Stimulated activated naive CD4-positive, alpha-beta T cell treated with Interleukin-2 at 50 U/mL for 16 hours (primary cell): Measurements from ENCODE around the gene SYMPK.

Experiments
- DNase-seq: peaks from one replicate; lab custom pipeline; 2025; lab: John Stamatoyannopoulos, UW

Gene SYMPK

GRCh38 chr19:45866400-45867176, 3.6 kb upstream of the SYMPK start:
- DNase-seq: no peak

- DNase-seq: no peak
Measured at GRCh38 chr19:45865269-45865948, 2.5 kb upstream of the SYMPK start.

- no peak for DNase-seq
Measured at GRCh38 chr19:45864629-45865082, 1.7 kb upstream of the SYMPK start.

- DNase-seq: peak; percentile 52
Measured at GRCh38 chr19:45863840-45864628, 1.1 kb upstream of the SYMPK start, which contains the start of gene FOXA3. Gene FOXA3 (plus strand): TSS chr19:45864326. CDS start chr19:45864457, 131 bp downstream.

- DNase-seq: no peak
Measured at GRCh38 chr19:45863335-45863839, 440 bp upstream of the SYMPK start.

GRCh38 chr19:45862271-45862563, 730 bp downstream of the SYMPK start:
- no peak for DNase-seq

GRCh38 chr19:45860359-45861259, 2.3 kb downstream of the SYMPK start:
- no peak for DNase-seq

- no peak for DNase-seq
Measured at GRCh38 chr19:45854167-45854778, 8.7 kb downstream of the SYMPK start.

- DNase-seq: no peak
Measured at GRCh38 chr19:45852983-45853382, 10.0 kb downstream of the SYMPK start.

GRCh38 chr19:45852145-45852750, 10.7 kb downstream of the SYMPK start:
- no peak for DNase-seq

GRCh38 chr19:45848922-45849321, 14.0 kb downstream of the SYMPK start:
- DNase-seq: no peak

GRCh38 chr19:45847663-45848062, 15.3 kb downstream of the SYMPK start:
- no peak for DNase-seq

- no peak for DNase-seq
Measured at GRCh38 chr19:45842198-45842597, 20.7 kb downstream of the SYMPK start.

GRCh38 chr19:45834970-45835369, 28.0 kb downstream of the SYMPK start:
- no peak for DNase-seq

- no peak for DNase-seq
Measured at GRCh38 chr19:45828945-45829344, 34.0 kb downstream of the SYMPK start.

- no peak for DNase-seq
Measured at GRCh38 chr19:45828523-45828922, 34.4 kb downstream of the SYMPK start.

- no peak for DNase-seq
Measured at GRCh38 chr19:45827459-45828093, 35.4 kb downstream of the SYMPK start.

- no peak for DNase-seq
Measured at GRCh38 chr19:45826934-45827333, 36.0 kb downstream of the SYMPK start.

- no peak for DNase-seq
Measured at GRCh38 chr19:45825917-45826893, 36.7 kb downstream of the SYMPK start.
